ENCODE measurements around the gene RAB5B.
A peak's percentile ranks its signal among the peaks of the same experiment; 100 is the strongest.

RAB5B gene

GRCh38 chr12:55942055-55942454, 31.8 kb upstream of the RAB5B start:
- Histone ChIP-seq H3K27ac (ENCODE audit: insufficient read depth, low read length, poor library complexity, severe bottlenecking) (no peak overlapping the region), H3K4me1 (ENCODE audit: control insufficient read depth, insufficient read depth, low read length, poor library complexity, severe bottlenecking) (peaks cover 24% of the 10 kb centered on the region), H3K36me3 (ENCODE audit: control insufficient read depth, insufficient read depth, low read length) (peaks cover 91% of the 10 kb centered on the region), H3K27me3 (replicated peaks; ENCODE audit: control insufficient read depth, insufficient read depth, low read length, poor library complexity, severe bottlenecking) (no peaks in the 10 kb centered on the region), H3K4me3 (ENCODE audit: insufficient read depth, low read depth, low read length, poor library complexity, severe bottlenecking) (no peak overlapping the region), H3K9me3 (ENCODE audit: control insufficient read depth, low read length) (no peaks in the 10 kb centered on the region)
- no peak for DNase-seq

GRCh38 chr12:55942577-55943136, 31.2 kb upstream of the RAB5B start:
- no peak for DNase-seq
- Histone ChIP-seq H3K36me3 (ENCODE audit: control insufficient read depth, insufficient read depth, low read length) (peaks cover 90% of the 10 kb centered on the region), H3K27me3 (replicated peaks; ENCODE audit: control insufficient read depth, insufficient read depth, low read length, poor library complexity, severe bottlenecking) (no peaks in the 10 kb centered on the region), H3K9me3 (ENCODE audit: control insufficient read depth, low read length) (no peaks in the 10 kb centered on the region), H3K4me1 (ENCODE audit: control insufficient read depth, insufficient read depth, low read length, poor library complexity, severe bottlenecking) (peaks cover 22% of the 10 kb centered on the region), H3K27ac (ENCODE audit: insufficient read depth, low read length, poor library complexity, severe bottlenecking) (no peak overlapping the region), H3K4me3 (ENCODE audit: insufficient read depth, low read depth, low read length, poor library complexity, severe bottlenecking) (no peak overlapping the region)

GRCh38 chr12:55946553-55946952, 27.3 kb upstream of the RAB5B start:
- Histone ChIP-seq H3K36me3 (ENCODE audit: control insufficient read depth, insufficient read depth, low read length) (peaks cover 78% of the 10 kb centered on the region), H3K27me3 (replicated peaks; ENCODE audit: control insufficient read depth, insufficient read depth, low read length, poor library complexity, severe bottlenecking) (no peaks in the 10 kb centered on the region), H3K4me3 (ENCODE audit: insufficient read depth, low read depth, low read length, poor library complexity, severe bottlenecking) (no peak overlapping the region), H3K4me1 (ENCODE audit: control insufficient read depth, insufficient read depth, low read length, poor library complexity, severe bottlenecking) (no peaks in the 10 kb centered on the region), H3K9me3 (ENCODE audit: control insufficient read depth, low read length) (no peaks in the 10 kb centered on the region), H3K27ac (ENCODE audit: insufficient read depth, low read length, poor library complexity, severe bottlenecking) (no peak overlapping the region)
- no peak for DNase-seq

- H3K9me3 ChIP-seq (ENCODE audit: control insufficient read depth, low read length), result no peaks in the 10 kb centered on the region
- peaks cover 42% of the 10 kb centered on the region for H3K36me3 ChIP-seq (ENCODE audit: control insufficient read depth, insufficient read depth, low read length)
- no peak for DNase-seq
- no peak overlapping the region for H3K27ac ChIP-seq (ENCODE audit: insufficient read depth, low read length, poor library complexity, severe bottlenecking)
- H3K27me3 ChIP-seq (replicated peaks; ENCODE audit: control insufficient read depth, insufficient read depth, low read length, poor library complexity, severe bottlenecking), result no peaks in the 10 kb centered on the region
- H3K4me3 ChIP-seq (ENCODE audit: insufficient read depth, low read depth, low read length, poor library complexity, severe bottlenecking), result no peak overlapping the region
- no peaks in the 10 kb centered on the region for H3K4me1 ChIP-seq (ENCODE audit: control insufficient read depth, insufficient read depth, low read length, poor library complexity, severe bottlenecking)
These were observed 18.5 kb upstream of the RAB5B start for GRCh38 chr12:55955344-55955743.

GRCh38 chr12:55955800-55956508, 17.9 kb upstream of the RAB5B start:
- DNase-seq, result peak in 2 of 3 donors; percentile 8 to 21
- no peak overlapping the region for H3K4me3 ChIP-seq (ENCODE audit: insufficient read depth, low read depth, low read length, poor library complexity, severe bottlenecking)
- no peak overlapping the region for H3K27ac ChIP-seq (ENCODE audit: insufficient read depth, low read length, poor library complexity, severe bottlenecking)
- H3K9me3 ChIP-seq (ENCODE audit: control insufficient read depth, low read length), result no peaks in the 10 kb centered on the region
- peaks cover 35% of the 10 kb centered on the region for H3K36me3 ChIP-seq (ENCODE audit: control insufficient read depth, insufficient read depth, low read length)
- no peaks in the 10 kb centered on the region for H3K4me1 ChIP-seq (ENCODE audit: control insufficient read depth, insufficient read depth, low read length, poor library complexity, severe bottlenecking)
- no peaks in the 10 kb centered on the region for H3K27me3 ChIP-seq (replicated peaks; ENCODE audit: control insufficient read depth, insufficient read depth, low read length, poor library complexity, severe bottlenecking)

GRCh38 chr12:55957106-55957859, 16.6 kb upstream of the RAB5B start:
- Histone ChIP-seq H3K36me3 (ENCODE audit: control insufficient read depth, insufficient read depth, low read length) (peaks cover 22% of the 10 kb centered on the region), H3K4me3 (ENCODE audit: insufficient read depth, low read depth, low read length, poor library complexity, severe bottlenecking) (no peak overlapping the region), H3K4me1 (ENCODE audit: control insufficient read depth, insufficient read depth, low read length, poor library complexity, severe bottlenecking) (no peaks in the 10 kb centered on the region), H3K27ac (ENCODE audit: insufficient read depth, low read length, poor library complexity, severe bottlenecking) (no peak overlapping the region), H3K9me3 (ENCODE audit: control insufficient read depth, low read length) (no peaks in the 10 kb centered on the region), H3K27me3 (replicated peaks; ENCODE audit: control insufficient read depth, insufficient read depth, low read length, poor library complexity, severe bottlenecking) (no peaks in the 10 kb centered on the region)
- no peak for DNase-seq

- H3K4me1 ChIP-seq (ENCODE audit: control insufficient read depth, insufficient read depth, low read length, poor library complexity, severe bottlenecking), result peaks cover 6% of the 10 kb centered on the region
- no peaks in the 10 kb centered on the region for H3K36me3 ChIP-seq (ENCODE audit: control insufficient read depth, insufficient read depth, low read length)
- H3K4me3 ChIP-seq (ENCODE audit: insufficient read depth, low read depth, low read length, poor library complexity, severe bottlenecking), result no peak overlapping the region
- H3K27ac ChIP-seq (ENCODE audit: insufficient read depth, low read length, poor library complexity, severe bottlenecking), result no peak overlapping the region
- H3K27me3 ChIP-seq (replicated peaks; ENCODE audit: control insufficient read depth, insufficient read depth, low read length, poor library complexity, severe bottlenecking), result no peaks in the 10 kb centered on the region
- no peaks in the 10 kb centered on the region for H3K9me3 ChIP-seq (ENCODE audit: control insufficient read depth, low read length)
- DNase-seq, result no peak
These were observed 10.1 kb upstream of the RAB5B start for GRCh38 chr12:55963760-55964159.

GRCh38 chr12:55965240-55965639, 8.6 kb upstream of the RAB5B start:
- Histone ChIP-seq H3K9me3 (ENCODE audit: control insufficient read depth, low read length) (no peaks in the 10 kb centered on the region), H3K27me3 (replicated peaks; ENCODE audit: control insufficient read depth, insufficient read depth, low read length, poor library complexity, severe bottlenecking) (no peaks in the 10 kb centered on the region), H3K36me3 (ENCODE audit: control insufficient read depth, insufficient read depth, low read length) (no peaks in the 10 kb centered on the region), H3K27ac (ENCODE audit: insufficient read depth, low read length, poor library complexity, severe bottlenecking) (no peak overlapping the region), H3K4me1 (ENCODE audit: control insufficient read depth, insufficient read depth, low read length, poor library complexity, severe bottlenecking) (peaks cover 6% of the 10 kb centered on the region), H3K4me3 (ENCODE audit: insufficient read depth, low read depth, low read length, poor library complexity, severe bottlenecking) (no peak overlapping the region)
- DNase-seq, result no peak

GRCh38 chr12:55965941-55966407, 7.9 kb upstream of the RAB5B start, which contains the start of gene PMEL:
Gene PMEL (minus strand): TSS chr12:55966042. CDS start chr12:55966011, 31 bp downstream.
- Histone ChIP-seq H3K27me3 (replicated peaks; ENCODE audit: control insufficient read depth, insufficient read depth, low read length, poor library complexity, severe bottlenecking) (no peaks in the 10 kb centered on the region), H3K4me1 (ENCODE audit: control insufficient read depth, insufficient read depth, low read length, poor library complexity, severe bottlenecking) (peaks cover 6% of the 10 kb centered on the region), H3K36me3 (ENCODE audit: control insufficient read depth, insufficient read depth, low read length) (no peaks in the 10 kb centered on the region), H3K27ac (ENCODE audit: insufficient read depth, low read length, poor library complexity, severe bottlenecking) (peak within 1 kb of the TSS; percentile 65), H3K9me3 (ENCODE audit: control insufficient read depth, low read length) (no peaks in the 10 kb centered on the region), H3K4me3 (ENCODE audit: insufficient read depth, low read depth, low read length, poor library complexity, severe bottlenecking) (peak within 1 kb of the TSS; percentile 88)
- DNase-seq, result no peak

Data from effector memory CD4-positive, alpha-beta T cell (primary cell).